DND-41 (cell line): ENCODE data around the gene RNU1-3.
"Not testable (repeated sequence)": the region's sequence is repeated elsewhere in the genome, so short reads cannot be mapped to it uniquely, and the experiment has no call there.

Source experiments
- CTCF ChIP-seq: IDR thresholded peaks from 2 replicates; pipeline ENCODE4 v1.5.1; 2012; ENCODE audit warnings: borderline replicate concordance, low read length, moderate library complexity, mild to moderate bottlenecking; ENCODE audit not compliant: poor library complexity, severe bottlenecking; ENCODE audit errors: extremely low read depth
- EZH2 ChIP-seq: IDR thresholded peaks from 3 replicates; pipeline ENCODE4 v1.6.1; 2012; ENCODE audit warnings: borderline replicate concordance, low read depth, mild to moderate bottlenecking, moderate library complexity, low read length, inconsistent platforms; ENCODE audit not compliant: severe bottlenecking

DNA sequence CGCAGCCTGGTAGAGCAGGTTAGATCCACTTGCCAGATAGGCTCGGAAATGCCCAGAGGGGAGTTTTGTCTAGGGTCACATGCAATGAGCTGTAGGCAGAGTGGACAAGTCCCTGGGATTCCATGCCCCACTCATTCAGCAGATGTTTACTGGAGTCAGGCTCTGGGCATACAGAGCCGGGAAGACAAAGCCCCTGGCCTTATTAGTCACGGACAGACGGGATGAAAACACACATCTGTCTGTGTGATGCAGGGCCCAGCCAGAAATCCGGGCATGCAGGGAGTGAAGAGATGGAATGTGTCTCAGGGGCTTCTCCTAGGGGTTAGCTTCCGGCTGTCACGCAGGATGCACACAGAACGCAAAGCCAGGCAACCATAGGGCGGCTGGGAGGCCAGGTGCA, 46.7 kb upstream of the RNU1-3 start:
- not testable (repeated sequence) for TF ChIP-seq CTCF, EZH2
